ENCODE measurements around the gene CCR2.

Gene CCR2

DNA sequence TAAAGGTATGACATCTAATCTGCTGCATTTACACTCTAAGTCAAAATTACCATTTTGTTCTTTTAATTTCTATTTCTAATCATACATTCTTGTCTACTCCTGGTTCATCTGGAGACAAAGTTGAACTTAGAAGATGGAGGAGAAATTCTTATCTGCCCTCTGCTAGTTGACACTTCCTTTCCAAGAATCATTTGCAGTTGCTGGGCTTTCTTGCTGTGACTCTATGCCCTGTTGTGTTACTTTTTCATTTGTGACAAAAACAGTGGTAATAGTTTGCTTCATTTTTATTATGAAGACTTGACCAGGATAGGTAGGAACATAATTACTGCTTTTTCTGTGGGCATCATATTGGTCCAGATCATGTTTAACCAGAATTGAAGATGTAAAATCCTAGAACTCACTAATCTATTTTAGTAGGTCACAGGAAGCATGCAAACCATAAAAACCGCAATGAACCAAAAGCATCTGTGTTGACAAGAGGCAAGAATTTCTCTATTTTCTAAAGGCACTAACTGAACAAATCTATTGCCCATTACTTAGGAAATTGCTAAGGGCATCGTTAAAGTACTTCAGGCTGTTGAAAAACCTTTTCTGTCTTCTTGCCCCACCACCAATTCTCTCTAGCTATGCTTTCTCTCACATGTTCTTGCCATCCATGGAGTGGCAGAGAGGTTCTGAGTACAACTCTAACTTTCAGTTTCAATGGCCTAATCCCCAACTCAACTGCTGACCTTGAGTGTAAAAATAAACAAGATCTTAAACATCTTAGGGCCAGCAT is 4.2 kb upstream of the CCR2 start:
- Mint-ChIP-seq H3K4me3 (no peak overlapping the region), H3K27me3 (ENCODE audit: low read depth) (peaks cover 55% of the 10 kb centered on the region), H3K4me1 (no peaks in the 10 kb centered on the region), H3K27ac (no peak overlapping the region), H3K9me3 (peaks cover 3% of the 10 kb centered on the region), H3K36me3 (ENCODE audit: low read depth) (no peaks in the 10 kb centered on the region)
- TF ChIP-seq, protein P1, sequence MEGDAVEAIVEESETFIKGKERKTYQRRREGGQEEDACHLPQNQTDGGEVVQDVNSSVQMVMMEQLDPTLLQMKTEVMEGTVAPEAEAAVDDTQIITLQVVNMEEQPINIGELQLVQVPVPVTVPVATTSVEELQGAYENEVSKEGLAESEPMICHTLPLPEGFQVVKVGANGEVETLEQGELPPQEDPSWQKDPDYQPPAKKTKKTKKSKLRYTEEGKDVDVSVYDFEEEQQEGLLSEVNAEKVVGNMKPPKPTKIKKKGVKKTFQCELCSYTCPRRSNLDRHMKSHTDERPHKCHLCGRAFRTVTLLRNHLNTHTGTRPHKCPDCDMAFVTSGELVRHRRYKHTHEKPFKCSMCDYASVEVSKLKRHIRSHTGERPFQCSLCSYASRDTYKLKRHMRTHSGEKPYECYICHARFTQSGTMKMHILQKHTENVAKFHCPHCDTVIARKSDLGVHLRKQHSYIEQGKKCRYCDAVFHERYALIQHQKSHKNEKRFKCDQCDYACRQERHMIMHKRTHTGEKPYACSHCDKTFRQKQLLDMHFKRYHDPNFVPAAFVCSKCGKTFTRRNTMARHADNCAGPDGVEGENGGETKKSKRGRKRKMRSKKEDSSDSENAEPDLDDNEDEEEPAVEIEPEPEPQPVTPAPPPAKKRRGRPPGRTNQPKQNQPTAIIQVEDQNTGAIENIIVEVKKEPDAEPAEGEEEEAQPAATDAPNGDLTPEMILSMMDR (IDR thresholded peaks at IDR 0.05; ENCODE audit: unreplicated experiment in 3 of 3): no peak

DNA sequence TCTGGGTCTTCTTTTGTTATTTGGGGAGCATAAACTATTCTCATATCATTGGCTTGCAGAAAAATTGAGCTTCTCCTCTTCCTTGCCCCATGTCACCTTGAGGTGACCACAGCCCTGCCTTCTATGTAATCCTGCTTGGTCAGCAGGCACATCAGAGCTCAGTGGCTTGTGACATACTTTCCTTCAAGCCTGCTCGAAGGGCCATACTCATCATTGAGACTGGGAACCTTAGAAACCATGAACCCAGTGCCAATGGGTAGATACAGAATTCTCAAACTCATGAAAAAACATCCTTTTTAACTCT is 3.7 kb upstream of the CCR2 start:
- peaks cover 3% of the 10 kb centered on the region for H3K9me3 Mint-ChIP-seq
- no peak overlapping the region for H3K27ac Mint-ChIP-seq
- no peaks in the 10 kb centered on the region for H3K4me1 Mint-ChIP-seq
- H3K27me3 Mint-ChIP-seq (ENCODE audit: low read depth): peaks cover 60% of the 10 kb centered on the region
- no peaks in the 10 kb centered on the region for H3K36me3 Mint-ChIP-seq (ENCODE audit: low read depth)
- TF ChIP-seq, protein P1 (IDR thresholded peaks at IDR 0.05; ENCODE audit: unreplicated experiment in 3 of 3): no peak
- H3K4me3 Mint-ChIP-seq: no peak overlapping the region

DNA sequence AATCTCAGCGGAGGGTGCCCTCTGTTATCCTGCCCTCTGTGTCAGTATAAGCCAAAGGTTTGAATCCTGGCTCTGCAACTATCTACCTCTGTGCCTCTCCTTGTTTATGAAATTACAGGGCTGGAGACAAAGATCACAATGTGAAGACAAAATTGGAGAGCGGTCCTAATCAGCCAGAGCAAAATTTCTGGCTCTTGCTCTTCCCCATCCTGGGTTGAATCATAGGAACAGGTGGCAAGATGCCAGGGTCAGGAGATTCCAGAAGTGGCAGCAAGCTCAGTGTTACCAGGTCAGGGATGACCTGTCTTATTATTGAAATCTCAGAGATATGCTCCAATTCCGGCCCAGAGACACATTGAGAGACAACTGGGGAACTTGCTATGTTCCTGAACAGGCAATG is 2.3 kb upstream of the CCR2 start:
- Mint-ChIP-seq H3K36me3 (ENCODE audit: low read depth) (no peaks in the 10 kb centered on the region), H3K4me3 (no peak overlapping the region), H3K4me1 (no peaks in the 10 kb centered on the region), H3K27ac (no peak overlapping the region), H3K27me3 (ENCODE audit: low read depth) (peaks cover 62% of the 10 kb centered on the region), H3K9me3 (peaks cover 3% of the 10 kb centered on the region)
- TF ChIP-seq, protein P1 (IDR thresholded peaks at IDR 0.05; ENCODE audit: unreplicated experiment in 3 of 3): no peak

DNA sequence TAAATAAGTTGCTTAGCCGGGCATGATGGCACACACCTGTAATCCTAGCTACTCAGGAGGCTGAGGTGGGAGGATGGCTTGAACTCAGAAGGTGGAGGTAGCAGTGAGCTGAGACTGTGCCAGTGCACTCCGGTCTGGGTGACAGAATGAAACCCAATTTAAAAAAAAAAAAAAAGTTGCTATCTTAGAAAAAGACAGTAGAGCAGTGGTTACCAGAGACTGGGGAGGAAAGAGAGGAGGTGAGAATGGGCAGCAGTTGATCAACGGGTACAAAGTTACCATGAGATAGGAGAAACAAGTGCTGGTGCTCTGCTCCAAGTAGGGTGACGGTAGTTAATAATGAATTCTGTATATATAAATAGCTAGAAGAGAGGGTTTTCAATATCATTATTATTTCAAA is 821 bp upstream of the CCR2 start:
- peaks cover 69% of the 10 kb centered on the region for H3K27me3 Mint-ChIP-seq (ENCODE audit: low read depth)

DNA sequence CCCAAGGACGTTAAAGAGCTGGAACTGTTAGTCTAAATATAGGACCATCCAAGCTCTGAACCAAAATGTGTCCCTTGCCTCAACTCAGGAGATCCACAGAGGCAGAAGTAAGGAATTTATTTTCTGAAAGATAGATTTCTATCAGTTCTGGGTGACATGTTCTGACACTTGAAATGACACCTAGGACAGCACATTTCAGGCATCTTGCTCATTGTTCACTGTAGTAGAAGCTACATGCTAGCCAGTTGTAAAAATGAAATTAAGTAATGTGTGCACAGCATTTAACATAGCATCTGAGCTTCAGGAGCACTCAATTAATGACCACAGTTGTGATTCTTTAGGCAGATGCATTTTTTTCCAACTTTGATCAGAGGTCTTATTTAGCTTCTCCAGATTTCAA is 567 bp downstream of the CCR2 start:
- no peaks in the 10 kb centered on the region for H3K36me3 Mint-ChIP-seq (ENCODE audit: low read depth)
- H3K4me3 Mint-ChIP-seq: no peak overlapping the region
- no peaks in the 10 kb centered on the region for H3K4me1 Mint-ChIP-seq
- H3K27ac Mint-ChIP-seq: no peak overlapping the region
- H3K27me3 Mint-ChIP-seq (ENCODE audit: low read depth): peaks cover 73% of the 10 kb centered on the region
- H3K9me3 Mint-ChIP-seq: no peaks in the 10 kb centered on the region
- TF ChIP-seq, protein P1 (IDR thresholded peaks at IDR 0.05; ENCODE audit: unreplicated experiment in 3 of 3): no peak

More for the DNA sequence above, 821 bp upstream of the CCR2 start:
- Mint-ChIP-seq H3K4me3 (no peak overlapping the region), H3K27ac (no peak overlapping the region), H3K4me1 (no peaks in the 10 kb centered on the region), H3K9me3 (peaks cover 3% of the 10 kb centered on the region), H3K36me3 (ENCODE audit: low read depth) (no peaks in the 10 kb centered on the region)
- TF ChIP-seq, protein P1 (IDR thresholded peaks at IDR 0.05; ENCODE audit: unreplicated experiment in 3 of 3): no peak

DNA sequence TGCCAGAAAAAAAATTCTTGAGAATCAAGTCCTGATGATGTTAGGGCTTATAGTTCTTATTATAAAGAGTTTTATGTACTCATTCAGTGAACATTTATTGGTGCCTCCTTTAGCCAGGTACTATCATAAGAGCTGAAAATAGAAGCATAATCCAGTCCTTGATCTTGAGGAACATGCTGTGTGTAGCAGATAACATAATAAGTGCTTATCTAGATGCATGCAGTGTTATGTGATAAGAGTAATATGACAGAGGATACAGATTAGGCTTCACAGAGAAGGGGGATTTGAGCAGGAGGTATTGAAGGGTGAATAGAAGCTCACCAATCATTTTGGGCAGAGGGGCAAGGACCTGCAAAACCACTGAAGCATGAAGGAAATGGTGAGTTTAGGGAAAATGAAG is 1.1 kb downstream of the CCR2 start:
- no peaks in the 10 kb centered on the region for H3K4me1 Mint-ChIP-seq
- H3K4me3 Mint-ChIP-seq: no peak overlapping the region
- TF ChIP-seq, protein P1 (IDR thresholded peaks at IDR 0.05; ENCODE audit: unreplicated experiment in 3 of 3): no peak
- H3K9me3 Mint-ChIP-seq: no peaks in the 10 kb centered on the region
- peaks cover 68% of the 10 kb centered on the region for H3K27me3 Mint-ChIP-seq (ENCODE audit: low read depth)
- H3K27ac Mint-ChIP-seq: no peak overlapping the region
- H3K36me3 Mint-ChIP-seq (ENCODE audit: low read depth): no peaks in the 10 kb centered on the region
